Neural cell (in vitro differentiated cells): Measurements from ENCODE around the gene ERAL1. TPM values are rescaled to one million over a fixed set of nuclear protein-coding genes. Genes with fewer than 3 reads are reported as not detected.

Experiments used
- H2AFZ ChIP-seq: fragments of 200-600, 300-800 bp; sonication (generic), shearing (Covaris generic); 2 replicates; pipeline ENCODE4 v1.6.0; 2014; ENCODE audit warnings: low read depth, mild to moderate bottlenecking, antibody characterized with exemption, low read length, moderate library complexity
- H3F3A ChIP-seq: fragments of 200-600 bp; shearing (Covaris generic); 2 replicates; pipeline ENCODE4 v1.6.1; 2016; ENCODE audit warnings: mild to moderate bottlenecking, moderate library complexity, mixed read lengths, antibody characterized with exemption, low read length; ENCODE audit not compliant: insufficient read depth, poor library complexity, severe bottlenecking
- H3K27ac ChIP-seq: fragments of 200-600, 300-800 bp; sonication (generic), shearing (Covaris generic); 2 replicates; pipeline ENCODE4 v1.5.1; 2014; ENCODE audit warnings: mild to moderate bottlenecking, low read length, moderate library complexity
- H3K27me3 ChIP-seq: fragments of 300-800, 200-600 bp; sonication (generic), shearing (Covaris generic); 2 replicates; pipeline ENCODE4 v1.6.0; 2014; ENCODE audit warnings: mild to moderate bottlenecking, low read depth, low read length, moderate library complexity; ENCODE audit not compliant: insufficient read depth
- H3K36me3 ChIP-seq: fragments of 300-800, 200-600 bp; sonication (generic), shearing (Covaris generic); 2 replicates; pipeline ENCODE4 v1.5.1; 2014; ENCODE audit warnings: mild to moderate bottlenecking, antibody characterized with exemption, low read length, moderate library complexity; ENCODE audit not compliant: insufficient read depth
- H3K4me2 ChIP-seq: fragments of 300-800, 200-600 bp; sonication (generic), shearing (Covaris generic); 2 replicates; pipeline ENCODE4 v1.6.0; 2014; ENCODE audit warnings: mild to moderate bottlenecking, low read length
- H3K4me3 ChIP-seq: fragments of 300-800, 200-600 bp; sonication (generic), shearing (Covaris generic); 2 replicates; pipeline ENCODE4 v1.5.1; 2014; ENCODE audit warnings: mild to moderate bottlenecking, low read length, moderate library complexity
- H3K79me2 ChIP-seq: fragments of 200-600 bp; shearing (Covaris generic); replicated peaks from 2 replicates; pipeline ENCODE4 v1.6.0; 2014; ENCODE audit warnings: mild to moderate bottlenecking, low read length, moderate library complexity; ENCODE audit not compliant: insufficient read depth
- H3K9ac ChIP-seq: fragments of 300-800, 200-600 bp; sonication (generic), shearing (Covaris generic); 2 replicates; pipeline ENCODE4 v1.6.1; 2016; ENCODE audit warnings: mild to moderate bottlenecking, low read length, mixed read lengths
- H3K9me2 ChIP-seq: fragments of 200-600 bp; shearing (Covaris generic); 2 replicates; pipeline ENCODE4 v1.6.1; 2016; ENCODE audit warnings: mild to moderate bottlenecking, low read length, mixed read lengths; ENCODE audit not compliant: insufficient read depth
- H3K9me3 ChIP-seq: fragments of 200-600, 300-800 bp; sonication (generic), shearing (Covaris generic); 2 replicates; pipeline ENCODE4 v1.6.1; 2016; ENCODE audit warnings: mild to moderate bottlenecking, mixed run types, low read length, moderate library complexity, mixed read lengths
- H4K20me1 ChIP-seq: fragments of 200-600 bp; shearing (Covaris generic); 2 replicates; pipeline ENCODE4 v1.6.1; 2016; ENCODE audit warnings: mild to moderate bottlenecking, mixed run types; ENCODE audit not compliant: insufficient read depth
- CTCF ChIP-seq: fragments of 450-650 bp; IDR thresholded peaks from 2 replicates; pipeline ENCODE4 v1.5.1; 2014; ENCODE audit warnings: antibody characterized with exemption, mild to moderate bottlenecking, moderate library complexity; ENCODE audit not compliant: poor library complexity, severe bottlenecking
- EZH2 ChIP-seq: fragments of 200-600, 300-800 bp; shearing (Covaris generic), sonication (generic); IDR thresholded peaks from 2 replicates; pipeline ENCODE4 v1.6.1; 2014; ENCODE audit warnings: antibody characterized with exemption, low read length, borderline replicate concordance, mild to moderate bottlenecking; ENCODE audit not compliant: insufficient read depth, poor library complexity, severe bottlenecking
- MXI1 ChIP-seq: fragments of 450-650 bp; conservative IDR thresholded peaks from 2 replicates; pipeline ENCODE4 v1.6.1; 2014; ENCODE audit warnings: antibody characterized with exemption, mild to moderate bottlenecking; ENCODE audit not compliant: poor library complexity, severe bottlenecking
- RAD21 ChIP-seq: fragments of 450-650 bp; conservative IDR thresholded peaks from 2 replicates; pipeline ENCODE4 v1.6.1; 2014; ENCODE audit warnings: antibody characterized with exemption, mild to moderate bottlenecking, moderate library complexity
- REST ChIP-seq: IDR thresholded peaks from 2 replicates; pipeline ENCODE4 v1.6.1; 2012; ENCODE audit warnings: borderline replicate concordance
- SMC3 ChIP-seq: fragments of 450-650 bp; conservative IDR thresholded peaks from 2 replicates; pipeline ENCODE4 v1.6.1; 2014; ENCODE audit warnings: antibody characterized with exemption, mild to moderate bottlenecking, moderate library complexity; ENCODE audit not compliant: poor library complexity
- polyA plus RNA-seq: library from polyadenylated mRNA; depleted of rRNA; stranded (reverse); fragments of >200 nt; gene quantifications from 2 replicates; pipeline ENCODE4 v1.2.3, GENCODE V29; 2014

The ERAL1 gene
- polyA plus RNA-seq, 1 donor from 2014 or later: 31.8 TPM

- Histone ChIP-seq H3K27me3 (no peaks in the 10 kb centered on the region), H3K79me2 (no peaks in the 10 kb centered on the region), H3K36me3 (no peaks in the 10 kb centered on the region), H3K9me3 (no peaks in the 10 kb centered on the region), H4K20me1 (no peaks in the 10 kb centered on the region), H3K27ac (no peak overlapping the region), H3K4me2 (no peak overlapping the region), H3K9me2 (no peaks in the 10 kb centered on the region), H3F3A (no peaks in the 10 kb centered on the region), H3K9ac (no peak overlapping the region), H2AFZ (no peak overlapping the region), H3K4me3 (no peak overlapping the region)
- TF ChIP-seq RAD21: no peak
- no peak for TF ChIP-seq REST
- TF ChIP-seq SMC3: no peak
- TF ChIP-seq EZH2: no peak
- TF ChIP-seq CTCF: no peak
- no peak for TF ChIP-seq MXI1
Measured at GRCh38 chr17:28878158-28878910, 23.5 kb downstream of the ERAL1 start.

GRCh38 chr17:28878981-28879380 lies 24.2 kb downstream of the ERAL1 start:
- no peaks in the 10 kb centered on the region for H3F3A ChIP-seq

More at GRCh38 chr17:28878981-28879380, 24.2 kb downstream of the ERAL1 start:
- H3K9me2 ChIP-seq: no peaks in the 10 kb centered on the region
- no peak overlapping the region for H2AFZ ChIP-seq
- H3K79me2 ChIP-seq: no peaks in the 10 kb centered on the region
- H3K27ac ChIP-seq: no peak overlapping the region
- no peaks in the 10 kb centered on the region for H3K9me3 ChIP-seq
- H3K36me3 ChIP-seq: no peaks in the 10 kb centered on the region
- H4K20me1 ChIP-seq: no peaks in the 10 kb centered on the region
- H3K9ac ChIP-seq: no peak overlapping the region
- no peak overlapping the region for H3K4me3 ChIP-seq
- no peak overlapping the region for H3K4me2 ChIP-seq
- TF ChIP-seq SMC3: no peak
- TF ChIP-seq CTCF: no peak
- no peaks in the 10 kb centered on the region for H3K27me3 ChIP-seq
